A673 (cell line): ENCODE data around the gene RBMS1. TPM values are rescaled to one million over a fixed set of nuclear protein-coding genes. Genes with fewer than 3 reads are reported as not detected.

Experiments used
- BruUV-seq: library from RNA; stranded (reverse); fragments of 400-500 nt; replicated peaks from 2 replicates; lab custom pipeline; 2021; lab: Mats Ljungman, UMichigan
- CTCF ChIA-PET: fragments of 300-600 bp; sonication (Branson Sonifier 250); formaldehyde crosslinking; loops from one replicate; lab custom pipeline; 2022; ENCODE audit warnings: antibody characterized with exemption; lab: Charles Lee
- POLR2A ChIA-PET: fragments of 300-600 bp; sonication (Branson Sonifier 250); formaldehyde crosslinking; loops from one replicate; lab custom pipeline; 2022; ENCODE audit warnings: antibody characterized with exemption; ENCODE audit not compliant: low non-redundant PET; lab: Charles Lee
- DNase-seq: peaks from one replicate; pipeline ENCODE4 v3.0.0-alpha.2; 2015; ENCODE audit warnings: low spot score
- H3K27ac ChIP-seq: fragments of 200-600 bp; sonication (generic); 2 replicates; pipeline ENCODE4 v1.5.1; 2016; ENCODE audit warnings: mixed run types, low read depth, mild to moderate bottlenecking, mixed read lengths, antibody characterized with exemption, low read length; ENCODE audit not compliant: poor library complexity, severe bottlenecking
- H3K27me3 ChIP-seq: fragments of 200-600 bp; sonication (generic); replicated peaks from 2 replicates; pipeline ENCODE4 v1.6.1; 2017; ENCODE audit warnings: mixed run types, low read depth, mild to moderate bottlenecking, mixed read lengths, antibody characterized with exemption, low read length; ENCODE audit not compliant: insufficient read depth, poor library complexity
- H3K36me3 ChIP-seq: fragments of 200-600 bp; sonication (generic); 2 replicates; pipeline ENCODE4 v1.6.1; 2016; ENCODE audit warnings: mixed run types, mild to moderate bottlenecking, mixed read lengths, antibody characterized with exemption, low read length; ENCODE audit not compliant: insufficient read depth, poor library complexity, severe bottlenecking
- H3K4me1 ChIP-seq: fragments of 200-600 bp; sonication (generic); 2 replicates; pipeline ENCODE4 v1.6.1; 2017; ENCODE audit warnings: mixed run types, mild to moderate bottlenecking, mixed read lengths, antibody characterized with exemption, low read length; ENCODE audit not compliant: insufficient read depth, poor library complexity, severe bottlenecking
- H3K4me3 ChIP-seq: fragments of 200-600 bp; sonication (generic); 2 replicates; pipeline ENCODE4 v1.5.1; 2016; ENCODE audit warnings: low read depth, mixed run types, mild to moderate bottlenecking, mixed read lengths, low read length; ENCODE audit not compliant: poor library complexity, severe bottlenecking
- H3K9me3 ChIP-seq: fragments of 200-600 bp; sonication (generic); 2 replicates; pipeline ENCODE4 v1.6.1; 2016; ENCODE audit warnings: mixed run types, low read depth, mild to moderate bottlenecking, mixed read lengths, antibody characterized with exemption, low read length; ENCODE audit not compliant: poor library complexity, severe bottlenecking
- EZH2 ChIP-seq: fragments of 200-600 bp; sonication (generic); IDR thresholded peaks from 2 replicates; pipeline ENCODE4 v1.6.1; 2017; ENCODE audit warnings: borderline replicate concordance, low read depth, mild to moderate bottlenecking, mixed read lengths, antibody characterized with exemption, low read length; ENCODE audit not compliant: poor library complexity, severe bottlenecking
- intact Hi-C: fragments of 100-400 bp; cut with micrococcal nuclease; formaldehyde crosslinking; loops from one replicate; pipeline ENCODE4 v1.10.0; 2022; ENCODE audit not compliant: unreplicated experiment
- total RNA-seq: library from RNA; stranded (reverse); gene quantifications from 2 replicates; pipeline ENCODE4 v1.2.3, GENCODE V29; 2021
- TF ChIP-seq, protein P1 (sequence below): fragments of 300-800, 200-600 bp; sonication (generic); conservative IDR thresholded peaks from 2 replicates; pipeline ENCODE4 v1.5.1; 2017; ENCODE audit warnings: low read depth, mild to moderate bottlenecking, antibody characterized with exemption, low read length, moderate library complexity, mixed read lengths

Gene RBMS1
- total RNA-seq, 1 experiment from 2014 or later, result 84.9 TPM

DNA sequence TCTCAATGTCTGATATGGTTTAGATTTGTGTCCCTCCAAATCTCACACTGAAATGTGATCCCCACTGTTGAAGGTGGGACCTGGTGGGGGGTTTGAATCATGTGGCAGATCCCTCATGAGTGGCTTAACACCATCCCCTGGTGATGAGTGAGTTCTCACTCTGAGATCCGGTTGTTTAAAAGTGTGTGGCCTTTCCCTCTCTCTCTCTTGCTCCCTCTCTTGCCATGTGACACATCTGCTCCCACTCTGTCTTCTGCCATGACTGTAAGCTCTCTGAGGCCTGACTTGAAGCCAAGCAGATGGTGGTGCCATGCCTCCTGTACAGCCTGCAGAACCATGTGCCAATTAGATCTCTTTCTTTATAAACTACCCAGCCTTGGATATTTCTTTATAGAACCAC is 108.8 kb downstream of the RBMS1 start:
- TF ChIP-seq, protein P1, sequence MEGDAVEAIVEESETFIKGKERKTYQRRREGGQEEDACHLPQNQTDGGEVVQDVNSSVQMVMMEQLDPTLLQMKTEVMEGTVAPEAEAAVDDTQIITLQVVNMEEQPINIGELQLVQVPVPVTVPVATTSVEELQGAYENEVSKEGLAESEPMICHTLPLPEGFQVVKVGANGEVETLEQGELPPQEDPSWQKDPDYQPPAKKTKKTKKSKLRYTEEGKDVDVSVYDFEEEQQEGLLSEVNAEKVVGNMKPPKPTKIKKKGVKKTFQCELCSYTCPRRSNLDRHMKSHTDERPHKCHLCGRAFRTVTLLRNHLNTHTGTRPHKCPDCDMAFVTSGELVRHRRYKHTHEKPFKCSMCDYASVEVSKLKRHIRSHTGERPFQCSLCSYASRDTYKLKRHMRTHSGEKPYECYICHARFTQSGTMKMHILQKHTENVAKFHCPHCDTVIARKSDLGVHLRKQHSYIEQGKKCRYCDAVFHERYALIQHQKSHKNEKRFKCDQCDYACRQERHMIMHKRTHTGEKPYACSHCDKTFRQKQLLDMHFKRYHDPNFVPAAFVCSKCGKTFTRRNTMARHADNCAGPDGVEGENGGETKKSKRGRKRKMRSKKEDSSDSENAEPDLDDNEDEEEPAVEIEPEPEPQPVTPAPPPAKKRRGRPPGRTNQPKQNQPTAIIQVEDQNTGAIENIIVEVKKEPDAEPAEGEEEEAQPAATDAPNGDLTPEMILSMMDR, result no peak
- POLR2A ChIA-PET, result no interaction called here
- H3K9me3 ChIP-seq, result no peaks in the 10 kb centered on the region
- no peak overlapping the region for H3K4me3 ChIP-seq
- H3K27me3 ChIP-seq, result no peaks in the 10 kb centered on the region
- DNase-seq, result no peak
- H3K36me3 ChIP-seq, result no peaks in the 10 kb centered on the region
- no TSS peak for BruUV-seq
- H3K27ac ChIP-seq, result no peak overlapping the region
- peaks cover 69% of the 10 kb centered on the region for H3K4me1 ChIP-seq
- intact Hi-C loops, result no loop called here
- CTCF ChIA-PET, result no interaction called here

DNA sequence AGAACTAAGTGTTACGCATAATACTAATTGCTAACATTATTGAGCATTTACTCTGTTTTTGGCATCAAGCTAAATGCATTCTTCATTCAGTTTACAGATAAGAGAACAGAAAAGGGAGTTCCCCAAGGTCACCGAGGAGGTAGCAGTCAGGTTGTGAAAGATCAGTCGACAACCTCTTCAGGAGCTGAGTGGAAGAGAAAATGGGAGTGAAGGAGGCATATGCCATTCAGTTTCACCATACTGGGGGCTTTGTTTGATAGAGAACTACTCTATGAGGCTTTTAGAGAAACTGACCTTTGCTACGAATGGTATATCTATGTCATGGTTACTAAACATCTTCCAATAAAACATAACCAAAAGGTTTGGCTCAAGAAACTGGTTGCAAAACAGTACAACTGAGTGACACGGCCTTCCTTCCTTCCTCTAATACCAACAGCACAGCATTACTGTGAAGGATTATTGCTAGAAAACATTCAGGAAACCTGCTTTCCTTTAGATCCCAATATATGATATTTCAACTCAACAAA is 112.1 kb downstream of the RBMS1 start:
- peaks cover 70% of the 10 kb centered on the region for H3K4me1 ChIP-seq
- BruUV-seq, result no TSS peak
- TF ChIP-seq EZH2, result no peak
- TF ChIP-seq, protein P1, result no peak

DNA sequence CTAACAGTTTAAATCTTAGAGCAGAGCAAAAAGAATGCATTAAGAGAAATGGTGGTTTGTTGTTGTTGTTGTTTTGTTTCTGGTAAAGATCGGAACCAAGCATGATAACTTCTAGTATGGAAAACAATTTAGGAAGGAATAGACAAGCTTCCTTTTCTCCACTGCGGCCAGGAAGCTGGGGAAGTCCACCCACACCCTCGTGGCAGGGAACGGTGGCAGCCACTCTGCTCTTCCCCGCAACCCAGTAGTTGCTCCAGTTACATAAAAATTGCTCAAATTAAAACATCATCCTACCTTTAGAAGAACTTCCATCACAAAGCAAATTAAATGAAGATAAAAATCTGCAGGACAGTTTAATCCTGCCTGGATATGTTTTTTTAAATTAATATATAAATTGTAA is 113.0 kb downstream of the RBMS1 start:
- peaks cover 75% of the 10 kb centered on the region for H3K4me1 ChIP-seq
- BruUV-seq, result no TSS peak
- no peak overlapping the region for H3K4me3 ChIP-seq
- no peaks in the 10 kb centered on the region for H3K9me3 ChIP-seq
- intact Hi-C loops, result no loop called here
- POLR2A ChIA-PET, result no interaction called here
- DNase-seq, result no peak
- H3K27me3 ChIP-seq, result no peaks in the 10 kb centered on the region
- H3K27ac ChIP-seq, result peak overlapping the region; percentile 67
- no peak for TF ChIP-seq EZH2
- TF ChIP-seq, protein P1, result no peak
- CTCF ChIA-PET, result no interaction called here
- H3K36me3 ChIP-seq, result no peaks in the 10 kb centered on the region

More for the DNA sequence above, 112.1 kb downstream of the RBMS1 start:
- H3K9me3 ChIP-seq, result no peaks in the 10 kb centered on the region
- H3K4me3 ChIP-seq, result no peak overlapping the region
- peak overlapping the region; percentile 67 for H3K27ac ChIP-seq
- intact Hi-C loops, result no loop called here
- ChIA-PET POLR2A (interaction anchor here (0.6 kb wide), 1 partner anchor 1729 kb away, joined by 3 read pairs; no protein-coding TSS in a partner anchor), CTCF (interaction anchor here (0.6 kb wide), 1 partner anchor 11 kb away, joined by 3 read pairs; no protein-coding TSS in a partner anchor)
- DNase-seq, result no peak
- no peaks in the 10 kb centered on the region for H3K27me3 ChIP-seq
- H3K36me3 ChIP-seq, result no peaks in the 10 kb centered on the region
